Measurements from ENCODE around the gene ITGB2.

The ITGB2 gene

GRCh38 chr21:44910229-44911067 is 10.3 kb downstream of the ITGB2 start:
- DNase-seq (ENCODE audit: insufficient read length, low spot score) (no peak), FAIRE-seq (no peak)
- no peak for TF ChIP-seq CTCF (IDR thresholded peaks at IDR 0.05; ENCODE audit: insufficient read depth, missing control alignments)

- FAIRE-seq (no peak), DNase-seq (ENCODE audit: insufficient read length, low spot score) (no peak)
- no peak for TF ChIP-seq CTCF (IDR thresholded peaks at IDR 0.05; ENCODE audit: insufficient read depth, missing control alignments)
These were observed 11.0 kb downstream of the ITGB2 start for GRCh38 chr21:44909719-44910118.

- FAIRE-seq (no peak), DNase-seq (ENCODE audit: insufficient read length, low spot score) (no peak)
- TF ChIP-seq CTCF (IDR thresholded peaks at IDR 0.05; ENCODE audit: insufficient read depth, missing control alignments) = no peak
These were observed 11.8 kb downstream of the ITGB2 start for GRCh38 chr21:44908908-44909307.

- DNase-seq (ENCODE audit: insufficient read length, low spot score) (no peak), FAIRE-seq (no peak)
- TF ChIP-seq CTCF (IDR thresholded peaks at IDR 0.05; ENCODE audit: insufficient read depth, missing control alignments) = no peak
These were observed 12.5 kb downstream of the ITGB2 start for GRCh38 chr21:44907966-44908895.

- no peak for TF ChIP-seq CTCF (IDR thresholded peaks at IDR 0.05; ENCODE audit: insufficient read depth, missing control alignments)
- FAIRE-seq = no peak
- no peak for DNase-seq (ENCODE audit: insufficient read length, low spot score)
These were observed 13.3 kb downstream of the ITGB2 start for GRCh38 chr21:44907225-44907965.

GRCh38 chr21:44905728-44906090 is 15.0 kb downstream of the ITGB2 start:
- no peak for TF ChIP-seq CTCF (IDR thresholded peaks at IDR 0.05; ENCODE audit: insufficient read depth, missing control alignments)
- no peak for DNase-seq (ENCODE audit: insufficient read length, low spot score)

More at GRCh38 chr21:44905728-44906090, 15.0 kb downstream of the ITGB2 start:
- FAIRE-seq = no peak
